HG03457 (cell line): ENCODE data around the gene NRP2.
A peak's percentile ranks its signal among the peaks of the same experiment; 100 is the strongest.

Source experiments
- ATAC-seq: cut with Tn5 transposase; IDR thresholded peaks from one replicate; pipeline ENCODE4 v1.9.1; 2021; ENCODE audit warnings: moderate number of reproducible peaks; ENCODE audit not compliant: unreplicated experiment

Gene NRP2

DNA sequence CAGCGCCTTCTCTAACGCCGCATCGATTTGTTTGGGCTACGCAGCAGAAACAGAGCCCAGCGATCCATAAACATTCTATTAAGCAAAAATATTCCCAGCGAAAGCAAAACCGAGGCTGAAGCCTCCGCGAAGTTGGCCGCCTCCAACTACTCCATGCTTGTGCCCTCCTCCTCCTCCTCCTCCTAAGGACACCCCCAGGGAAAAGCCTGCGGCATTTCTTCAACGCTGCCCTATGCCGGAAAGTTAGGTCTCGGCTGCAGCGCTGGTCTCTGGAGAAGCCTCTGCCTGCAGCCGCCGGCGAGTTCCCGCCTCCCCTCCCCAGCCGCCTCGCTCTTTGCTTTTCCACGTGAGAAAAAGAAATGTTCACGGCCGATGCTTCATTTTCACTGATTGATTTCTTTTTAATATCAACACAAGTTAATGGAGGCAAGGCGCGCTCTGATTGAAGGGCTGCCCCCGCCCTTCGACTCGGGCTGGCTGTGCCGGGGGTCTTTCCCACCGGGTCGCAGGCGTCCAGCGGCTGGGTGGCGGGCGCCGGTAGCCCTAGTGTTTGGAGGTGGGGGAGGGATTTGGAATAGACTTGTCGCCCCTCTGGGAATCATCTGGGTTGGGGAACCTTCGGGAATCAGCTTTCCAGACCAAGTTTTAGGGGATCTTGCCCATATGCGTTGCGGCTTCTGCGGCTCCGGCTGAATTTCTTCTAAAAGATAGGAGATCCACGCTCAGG lies 3.9 kb downstream of the NRP2 start:
- ATAC-seq = no peak

DNA sequence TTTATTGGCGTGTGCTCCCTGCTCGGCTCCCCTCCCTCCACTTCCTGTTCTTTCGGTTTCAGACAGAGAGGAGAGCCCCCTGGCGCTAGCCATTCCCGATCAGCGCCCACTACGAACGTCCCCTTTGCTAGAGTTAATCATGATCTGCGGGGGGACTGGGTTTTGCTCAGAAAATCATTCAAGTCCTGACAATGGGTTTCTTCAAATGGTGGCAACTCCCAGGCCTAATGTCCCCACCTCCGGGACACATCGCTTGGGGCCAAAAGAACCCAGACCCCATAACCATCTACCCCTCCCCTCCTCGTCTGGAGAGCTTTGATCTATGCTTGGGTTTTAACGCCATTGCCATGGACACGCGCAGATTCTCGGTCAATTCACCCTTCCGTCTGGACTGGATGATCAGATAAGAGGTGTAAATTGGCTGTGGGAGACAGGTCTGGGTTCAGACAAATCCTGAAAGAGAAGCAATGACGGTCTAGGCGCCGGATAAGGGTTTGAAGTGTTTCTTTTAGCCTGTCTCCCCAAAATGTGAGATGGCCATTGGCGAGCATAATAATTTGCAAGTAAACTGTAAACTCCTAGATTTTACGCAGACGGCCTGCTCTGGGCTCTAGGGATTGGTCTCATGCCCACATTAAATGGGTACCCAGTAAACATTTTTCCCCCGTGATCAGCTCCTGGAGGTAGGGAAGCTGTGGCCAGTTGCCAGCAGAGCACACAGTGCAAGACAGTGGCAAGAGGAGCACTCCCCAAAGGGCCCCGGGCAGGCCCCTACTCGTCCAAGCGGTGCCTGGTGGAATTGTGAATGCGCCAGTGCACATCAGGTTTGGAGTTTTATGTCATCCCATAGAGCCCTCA lies 4.7 kb downstream of the NRP2 start:
- no peak for ATAC-seq

DNA sequence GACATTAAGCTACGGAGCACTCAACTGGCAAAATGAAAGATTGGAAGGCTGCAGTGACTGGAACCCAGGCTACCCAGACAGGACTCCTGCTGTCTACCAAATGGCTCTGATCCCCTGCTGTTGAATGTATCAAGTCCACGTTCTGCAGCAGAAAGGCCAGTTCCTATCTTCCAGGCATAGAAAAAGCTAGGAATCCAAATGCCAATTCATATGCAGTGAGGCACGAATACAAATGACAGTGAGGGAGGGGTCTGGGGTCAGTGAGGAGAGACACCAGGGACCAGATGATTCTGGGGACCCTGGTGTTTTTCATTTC lies 5.3 kb downstream of the NRP2 start:
- no peak for ATAC-seq

DNA sequence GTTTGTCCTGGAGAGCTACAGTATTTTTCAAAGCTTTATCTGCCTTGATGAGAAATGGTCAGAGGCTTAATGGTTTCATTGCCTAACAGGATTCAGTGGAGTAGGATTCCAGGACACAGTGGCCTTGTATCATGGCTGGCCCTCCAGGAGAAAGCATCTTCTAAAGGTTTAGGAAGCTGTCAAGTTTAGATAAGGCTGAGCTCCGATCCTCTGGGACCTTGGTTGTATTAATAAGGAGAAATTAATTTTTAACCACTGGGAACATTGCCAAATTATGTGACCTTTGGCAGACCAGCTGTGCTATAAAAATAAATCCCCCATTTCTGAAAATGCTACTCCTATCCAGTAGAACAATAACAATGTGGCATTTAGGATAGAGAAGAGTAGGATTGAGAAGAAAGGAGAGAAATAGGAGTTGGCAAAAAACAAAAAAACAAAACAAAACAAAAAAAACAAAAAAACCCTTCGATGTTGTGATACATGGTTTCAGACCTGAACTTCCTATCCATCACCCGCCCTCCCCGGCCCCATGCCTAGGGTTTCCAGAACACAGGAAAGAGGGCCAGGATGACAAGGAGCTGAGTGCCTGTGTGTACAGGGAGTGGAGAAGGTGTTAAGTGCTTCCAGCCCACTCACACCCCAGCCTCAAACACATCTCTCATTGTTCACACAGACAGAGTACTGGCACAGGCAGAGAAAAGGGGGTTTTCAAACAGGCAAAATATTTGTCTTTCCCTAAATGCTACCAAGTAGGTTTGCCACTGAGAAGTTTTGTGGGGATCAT lies 6.3 kb downstream of the NRP2 start:
- ATAC-seq = no peak

GRCh38 chr2:205689820-205690219 lies 7.5 kb downstream of the NRP2 start:
- ATAC-seq = no peak

DNA sequence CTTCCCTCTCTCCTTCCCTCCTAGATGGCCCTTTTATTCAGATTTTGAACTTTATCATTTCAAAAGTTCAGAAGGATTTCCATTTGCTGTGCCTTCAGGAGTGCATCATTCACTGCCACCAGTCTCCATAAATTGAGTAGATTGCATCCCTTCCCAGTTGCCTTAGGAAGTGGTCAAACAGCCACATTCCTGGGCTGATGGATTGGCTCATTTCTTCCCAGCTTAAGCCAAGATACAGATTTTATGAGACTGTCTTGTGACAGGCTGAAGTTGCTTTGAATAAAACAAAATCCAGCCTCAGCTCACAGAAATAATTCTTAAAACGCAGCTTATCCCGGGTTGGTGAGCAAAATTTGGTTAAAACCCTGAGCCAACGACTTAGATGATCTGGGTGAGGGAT lies 9.8 kb downstream of the NRP2 start:
- no peak for ATAC-seq

GRCh38 chr2:205694256-205694655 lies 12.0 kb downstream of the NRP2 start:
- ATAC-seq = no peak

DNA sequence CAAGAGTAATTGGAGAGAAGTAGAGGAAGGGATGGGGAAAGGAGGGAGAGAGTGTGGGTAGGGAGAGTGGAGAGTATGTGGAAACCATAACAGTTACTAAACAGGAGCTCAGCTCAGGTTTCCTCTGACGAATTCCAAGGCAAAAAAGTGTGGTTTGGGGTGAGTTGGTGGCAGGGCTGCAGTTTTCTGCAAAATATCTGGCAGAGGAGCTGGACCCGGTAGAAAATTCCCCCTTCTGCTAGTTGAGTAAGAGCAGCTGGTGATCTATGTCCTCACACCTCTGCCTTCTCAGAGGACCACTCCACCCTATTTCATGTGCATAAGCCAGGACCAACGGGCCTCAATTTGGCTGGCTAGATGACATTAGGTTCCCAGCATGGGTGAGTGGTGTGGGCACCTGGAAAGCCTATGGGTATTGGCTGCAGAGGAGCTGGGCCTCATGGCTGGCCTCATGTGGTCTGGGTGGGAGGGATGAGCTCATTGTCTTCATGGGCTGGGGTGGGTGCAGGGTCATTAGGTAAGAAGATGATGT lies 13.2 kb downstream of the NRP2 start:
- no peak for ATAC-seq

- no peak for ATAC-seq
These were observed 14.1 kb downstream of the NRP2 start for GRCh38 chr2:205696331-205696926.

DNA sequence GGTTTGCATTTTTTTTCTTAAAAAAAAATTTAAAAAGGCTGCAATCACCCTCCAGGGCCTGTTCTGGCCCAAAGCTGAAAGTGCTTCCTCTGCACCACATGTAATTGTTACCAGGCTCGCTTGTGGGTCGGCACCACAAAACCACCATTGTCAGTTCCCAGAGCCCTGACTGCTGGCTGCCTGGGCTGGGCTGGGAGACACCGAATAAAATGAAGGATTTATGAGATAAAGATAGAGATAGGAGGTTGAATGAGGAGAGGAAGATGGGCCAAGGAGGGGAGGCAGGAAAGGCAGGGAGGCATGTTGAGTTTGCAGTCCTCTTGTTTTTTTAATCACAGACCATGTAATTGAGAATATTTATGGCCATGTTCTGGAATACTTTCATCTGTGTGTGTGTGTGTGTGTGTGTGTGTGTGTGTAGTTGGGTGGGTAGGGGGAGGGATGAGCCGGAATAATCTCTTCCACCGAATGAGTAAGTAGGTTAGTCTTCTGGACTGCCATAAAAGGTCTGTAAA lies 14.7 kb downstream of the NRP2 start:
- ATAC-seq = no peak

DNA sequence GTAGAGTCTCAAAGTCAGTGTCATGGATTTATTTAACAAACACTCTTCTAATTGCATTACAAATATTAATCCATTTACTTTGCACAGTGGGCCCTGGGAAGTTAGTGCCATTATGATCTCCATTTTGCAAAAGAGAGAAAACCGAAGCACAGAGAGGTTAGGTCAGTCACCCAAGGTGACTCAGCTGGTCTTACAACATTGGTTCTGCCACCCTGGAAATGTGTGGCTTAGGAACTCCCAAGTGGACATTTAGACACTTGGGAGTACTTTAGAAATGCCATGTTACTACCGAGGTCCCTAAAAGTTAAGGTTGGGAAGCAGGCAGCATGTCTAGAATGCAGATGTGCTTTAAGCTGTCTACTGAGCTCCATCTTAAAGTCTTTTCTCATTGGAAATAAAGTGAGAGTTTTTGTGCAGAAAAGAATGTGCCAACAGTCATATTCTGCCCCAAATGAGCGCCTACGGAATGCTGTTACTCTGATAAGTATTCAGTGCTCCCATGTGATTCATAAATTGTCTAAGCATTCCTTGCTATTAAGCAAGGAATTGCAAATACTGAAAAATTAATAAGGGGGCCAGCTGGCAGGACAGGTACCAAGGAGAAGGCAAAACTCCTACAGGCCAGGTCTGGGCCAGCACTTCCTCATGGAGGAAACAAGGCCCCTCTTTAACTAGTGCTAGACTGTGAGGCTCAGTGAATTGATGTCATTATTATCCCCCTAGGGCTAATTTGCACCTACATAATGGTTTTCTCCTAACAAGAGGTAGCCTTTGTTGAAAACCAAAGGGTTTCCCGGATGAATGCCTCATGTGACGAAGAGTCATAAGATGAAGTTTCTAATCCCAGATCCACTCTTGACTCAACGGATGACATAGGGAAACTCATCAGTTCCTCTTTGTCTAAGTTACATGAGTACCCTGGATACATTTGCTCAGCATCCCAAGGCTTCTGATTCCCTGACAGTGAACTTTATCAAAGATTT lies 16.3 kb downstream of the NRP2 start:
- ATAC-seq = no peak

DNA sequence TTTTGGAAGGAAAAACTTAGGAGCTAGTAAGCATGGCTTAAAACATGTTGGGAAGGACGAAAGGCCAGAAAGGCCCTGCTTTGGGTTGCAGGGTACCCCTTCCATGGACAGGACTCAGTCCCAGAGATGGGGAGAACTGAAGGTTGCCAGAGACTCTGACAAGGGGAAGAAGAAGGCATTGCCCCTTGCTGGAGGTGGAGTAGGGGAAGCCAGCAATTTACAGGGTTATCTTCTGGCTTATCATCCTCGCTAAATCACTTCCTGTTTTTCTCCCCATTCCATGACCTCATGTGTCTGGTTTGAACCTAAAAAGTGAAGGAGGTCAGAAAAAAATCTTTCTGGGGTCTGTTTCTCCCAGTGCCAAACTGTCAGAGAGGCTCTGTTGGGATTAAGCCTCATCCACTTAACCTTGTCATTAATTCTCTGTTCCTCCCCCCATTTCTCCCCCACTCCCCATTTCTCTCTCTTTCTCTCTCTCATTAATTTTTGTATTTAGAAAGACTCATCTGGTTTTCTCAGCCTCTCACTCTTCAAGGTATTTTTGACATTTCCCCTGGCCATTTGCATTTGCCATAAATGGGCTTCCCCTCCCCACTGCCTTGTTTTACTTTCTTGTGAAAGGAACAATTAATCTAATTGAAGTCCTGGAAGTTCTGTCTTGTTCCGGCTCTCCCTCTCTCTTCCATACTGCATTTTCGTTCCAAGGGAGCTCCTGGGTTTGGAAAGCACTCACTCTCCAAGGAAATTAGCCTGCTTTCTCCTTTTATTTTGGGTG lies 17.4 kb downstream of the NRP2 start:
- no peak for ATAC-seq

- ATAC-seq = peak; percentile 81
These were observed 18.2 kb downstream of the NRP2 start for GRCh38 chr2:205700331-205701132.

DNA sequence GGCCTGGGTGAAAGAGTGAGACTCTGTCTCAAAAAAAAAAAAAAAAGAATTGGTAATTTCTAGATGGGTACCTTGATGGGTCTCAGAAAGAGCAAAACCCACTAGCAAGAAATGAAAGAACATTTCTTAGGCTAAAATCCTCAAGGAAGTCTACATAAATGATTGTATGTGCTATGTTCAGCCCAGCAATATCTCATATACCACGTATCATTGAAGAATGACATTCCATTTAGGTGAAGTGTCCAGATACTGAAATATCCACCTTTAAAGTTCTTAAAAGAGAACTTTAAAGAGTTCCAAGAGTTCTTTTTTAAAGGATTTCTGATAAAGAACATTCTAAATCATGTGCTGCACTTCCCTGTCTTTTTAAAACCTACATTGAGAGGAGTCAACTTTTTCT lies 19.2 kb downstream of the NRP2 start:
- no peak for ATAC-seq

DNA sequence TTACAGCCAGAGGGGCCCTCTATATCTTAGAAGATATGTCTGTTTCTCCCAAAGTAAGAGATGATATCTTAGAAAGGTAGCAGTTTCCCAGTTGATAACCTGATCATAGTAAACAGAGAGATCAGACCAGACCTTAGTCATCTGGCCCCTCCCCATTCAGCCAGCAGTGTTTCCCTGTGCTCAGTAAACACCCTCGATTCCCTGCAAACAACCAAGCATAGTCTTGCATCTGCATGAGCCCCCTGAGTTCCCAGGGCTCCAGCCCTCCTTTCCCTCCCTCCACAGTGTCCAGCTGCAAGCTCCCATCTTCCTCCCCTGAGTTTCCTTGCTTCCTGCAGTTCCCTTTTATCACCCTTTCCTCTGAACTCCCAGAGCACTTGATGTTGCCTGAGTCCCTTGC lies 20.3 kb downstream of the NRP2 start:
- no peak for ATAC-seq

- ATAC-seq = no peak
These were observed 21.3 kb downstream of the NRP2 start for GRCh38 chr2:205703471-205704126.

GRCh38 chr2:205704127-205704741 lies 21.9 kb downstream of the NRP2 start:
- ATAC-seq = no peak
